GM06990 (cell line): ENCODE measurements around the gene WASHC2A.
"Not testable (repeated sequence)": the region's sequence is repeated elsewhere in the genome, so short reads cannot be mapped to it uniquely, and the experiment has no call there.

Experiments used
- DNase-seq: peaks from one replicate; pipeline ENCODE4 v3.0.0-alpha.2; 2011; ENCODE audit not compliant: insufficient read length; ENCODE audit errors: extremely low read depth
- H3K27me3 ChIP-seq: replicated peaks from 2 replicates; pipeline ENCODE4 v1.6.0; 2011; ENCODE audit warnings: low read length; ENCODE audit not compliant: control insufficient read depth, insufficient read depth
- H3K36me3 ChIP-seq: 2 replicates; pipeline ENCODE4 v1.5.1; 2011; ENCODE audit warnings: low read length; ENCODE audit not compliant: control insufficient read depth, insufficient read depth
- H3K4me3 ChIP-seq: replicated peaks from 2 replicates; pipeline ENCODE4 v1.5.1; 2011; ENCODE audit warnings: low read depth, mild to moderate bottlenecking, control low read depth, low read length
- TF ChIP-seq, protein P1 (sequence below): IDR thresholded peaks from 2 replicates; pipeline ENCODE4 v1.5.1; 2011; ENCODE audit warnings: low read length, control low read depth, mild to moderate bottlenecking, inconsistent platforms; ENCODE audit not compliant: insufficient read depth, poor library complexity, severe bottlenecking

The WASHC2A gene

DNA sequence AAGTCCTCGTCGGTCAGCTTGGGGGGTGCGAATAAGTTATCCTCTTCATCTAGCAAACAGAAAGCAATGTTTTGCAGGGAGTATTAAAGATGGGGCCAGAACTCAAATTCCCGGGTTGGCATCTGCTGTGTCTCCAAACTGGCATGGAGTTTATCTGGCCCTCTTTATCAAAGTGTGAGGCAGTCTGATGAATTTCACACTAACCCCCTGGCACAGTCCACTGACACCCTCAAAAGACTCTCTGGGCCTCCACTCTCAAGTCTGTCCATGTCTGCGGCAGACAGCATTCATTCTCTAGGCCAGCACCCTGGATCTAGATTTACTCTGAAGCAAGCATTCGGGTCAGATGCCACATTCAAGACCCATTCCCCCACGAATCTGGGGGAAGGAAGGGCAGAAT lies 6.2 kb upstream of the WASHC2A start:
- not testable (repeated sequence) for H3K27me3 ChIP-seq, DNase-seq, H3K36me3 ChIP-seq, H3K4me3 ChIP-seq

DNA sequence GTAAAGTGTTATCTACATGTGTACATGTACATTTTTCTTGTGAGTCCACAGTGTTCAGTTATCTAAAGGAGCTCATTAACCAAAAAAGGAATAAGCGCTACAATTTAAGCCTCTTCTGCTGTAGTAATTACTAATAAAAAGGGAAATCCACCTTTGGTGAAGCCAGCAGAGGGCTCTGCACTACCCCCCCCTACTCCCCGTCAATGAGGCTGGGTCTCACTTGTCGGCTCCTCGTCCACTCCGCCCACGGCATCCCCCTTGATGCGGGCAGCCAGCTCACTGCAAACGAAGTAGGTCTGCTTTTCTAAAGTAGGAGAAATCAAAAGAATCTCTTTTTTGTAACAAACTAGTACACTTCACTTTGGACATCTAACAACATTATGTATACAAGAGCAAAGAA lies 4.7 kb upstream of the WASHC2A start:
- H3K4me3 ChIP-seq, result no peak overlapping the region
- no peaks in the 10 kb centered on the region for H3K27me3 ChIP-seq
- TF ChIP-seq, protein P1, sequence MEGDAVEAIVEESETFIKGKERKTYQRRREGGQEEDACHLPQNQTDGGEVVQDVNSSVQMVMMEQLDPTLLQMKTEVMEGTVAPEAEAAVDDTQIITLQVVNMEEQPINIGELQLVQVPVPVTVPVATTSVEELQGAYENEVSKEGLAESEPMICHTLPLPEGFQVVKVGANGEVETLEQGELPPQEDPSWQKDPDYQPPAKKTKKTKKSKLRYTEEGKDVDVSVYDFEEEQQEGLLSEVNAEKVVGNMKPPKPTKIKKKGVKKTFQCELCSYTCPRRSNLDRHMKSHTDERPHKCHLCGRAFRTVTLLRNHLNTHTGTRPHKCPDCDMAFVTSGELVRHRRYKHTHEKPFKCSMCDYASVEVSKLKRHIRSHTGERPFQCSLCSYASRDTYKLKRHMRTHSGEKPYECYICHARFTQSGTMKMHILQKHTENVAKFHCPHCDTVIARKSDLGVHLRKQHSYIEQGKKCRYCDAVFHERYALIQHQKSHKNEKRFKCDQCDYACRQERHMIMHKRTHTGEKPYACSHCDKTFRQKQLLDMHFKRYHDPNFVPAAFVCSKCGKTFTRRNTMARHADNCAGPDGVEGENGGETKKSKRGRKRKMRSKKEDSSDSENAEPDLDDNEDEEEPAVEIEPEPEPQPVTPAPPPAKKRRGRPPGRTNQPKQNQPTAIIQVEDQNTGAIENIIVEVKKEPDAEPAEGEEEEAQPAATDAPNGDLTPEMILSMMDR, result no peak
- DNase-seq, result no peak
- no peaks in the 10 kb centered on the region for H3K36me3 ChIP-seq

DNA sequence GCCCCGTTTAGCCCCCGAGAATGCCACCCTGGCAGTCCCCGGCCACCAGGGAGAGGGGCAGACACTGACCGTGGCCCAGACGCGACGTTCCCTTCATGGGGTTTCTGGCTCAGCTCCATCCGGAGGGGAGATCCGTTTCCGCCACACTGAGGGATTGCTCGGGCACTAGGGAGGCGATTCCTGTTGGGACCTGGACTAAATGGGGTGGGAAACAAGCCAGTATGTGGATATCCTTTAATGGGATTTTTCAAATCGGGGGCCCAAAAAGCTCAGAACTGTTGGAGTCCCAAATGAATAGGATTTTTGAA lies 552 bp downstream of the WASHC2A start:
- DNase-seq, H3K27me3 ChIP-seq, H3K36me3 ChIP-seq: not testable (repeated sequence)
- H3K4me3 ChIP-seq, result peak overlapping the region; percentile 84

DNA sequence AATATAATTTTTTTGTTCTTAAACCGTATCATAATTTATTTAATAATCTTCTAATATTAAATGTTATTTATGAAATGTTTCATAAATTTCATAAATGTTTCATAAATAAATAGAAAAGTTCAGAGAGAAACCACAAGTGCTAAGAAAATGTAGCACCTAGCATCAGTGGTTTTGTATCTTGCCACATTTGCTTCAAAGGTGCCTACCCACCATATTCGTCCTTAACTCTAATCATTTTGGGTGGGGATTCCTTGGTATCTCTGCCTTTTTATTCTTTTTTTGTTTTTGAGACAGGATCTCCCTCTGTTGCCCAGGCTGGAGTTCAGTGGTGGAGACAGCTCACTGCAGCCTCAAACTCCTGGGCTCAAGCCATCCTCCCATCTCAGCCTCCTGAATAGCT lies 7.4 kb downstream of the WASHC2A start:
- not testable (repeated sequence) for H3K4me3 ChIP-seq, H3K36me3 ChIP-seq, DNase-seq, H3K27me3 ChIP-seq

DNA sequence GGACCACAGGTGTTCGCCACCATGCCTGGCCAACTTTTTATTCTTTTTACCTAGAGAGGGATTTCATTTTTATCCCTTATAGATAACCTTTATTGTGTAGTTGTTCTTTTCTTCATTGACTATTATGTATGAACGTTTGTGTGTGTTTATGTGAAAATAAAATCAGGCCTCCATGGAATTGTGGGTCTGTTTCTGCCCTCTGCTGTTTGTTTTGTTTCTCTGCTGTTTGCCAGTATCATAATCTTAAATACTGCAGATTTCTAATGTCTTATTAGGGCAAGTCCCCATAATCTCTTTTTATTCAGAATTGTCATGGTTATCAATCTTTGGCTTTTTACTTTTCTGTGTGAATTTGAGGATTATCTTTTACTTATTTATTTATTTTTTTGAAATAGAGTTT lies 7.8 kb downstream of the WASHC2A start:
- not testable (repeated sequence) for H3K4me3 ChIP-seq, DNase-seq, H3K36me3 ChIP-seq

DNA sequence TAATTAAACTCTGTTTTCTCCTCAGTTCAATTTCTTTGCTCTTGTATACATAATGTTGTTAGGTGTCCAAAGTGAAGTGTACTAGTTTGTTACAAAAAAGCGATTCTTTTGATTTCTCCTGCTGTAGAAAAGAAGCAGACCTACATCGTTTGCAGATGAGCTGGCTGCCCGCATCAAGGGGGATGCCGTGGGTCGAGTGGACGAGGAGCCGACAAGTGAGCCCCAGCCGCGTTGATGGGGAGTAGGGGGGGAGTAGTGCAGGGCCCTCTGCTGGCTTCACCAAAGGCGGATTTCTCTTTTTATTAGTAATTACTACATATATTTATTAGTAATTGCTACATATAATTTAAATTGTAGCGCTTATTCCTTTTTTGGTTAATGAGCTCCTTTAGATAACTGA lies 23.6 kb downstream of the WASHC2A start:
- DNase-seq, H3K4me3 ChIP-seq, H3K27me3 ChIP-seq, H3K36me3 ChIP-seq: not testable (repeated sequence)

More for the DNA sequence above, 7.8 kb downstream of the WASHC2A start:
- H3K27me3 ChIP-seq, result not testable (repeated sequence)

DNA sequence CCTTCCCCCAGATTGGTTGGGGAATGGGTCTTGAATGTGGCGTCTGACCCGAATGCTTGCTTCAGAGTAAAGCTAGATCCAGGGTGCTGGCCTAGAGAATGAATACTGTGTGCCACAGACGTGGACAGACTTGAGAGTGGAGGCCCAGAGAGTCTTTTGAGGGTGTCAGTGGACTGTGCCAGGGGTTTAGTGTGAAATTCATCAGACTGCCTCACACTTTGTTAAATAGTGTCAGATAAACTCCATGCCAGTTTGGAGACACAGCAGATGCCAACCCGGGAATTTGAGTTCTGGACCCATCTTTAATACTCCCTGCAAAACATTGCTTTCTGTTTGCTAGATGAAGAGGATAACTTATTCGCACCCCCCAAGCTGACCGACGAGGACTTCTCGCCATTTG lies 25.2 kb downstream of the WASHC2A start:
- H3K4me3 ChIP-seq, H3K27me3 ChIP-seq, DNase-seq, H3K36me3 ChIP-seq: not testable (repeated sequence)

DNA sequence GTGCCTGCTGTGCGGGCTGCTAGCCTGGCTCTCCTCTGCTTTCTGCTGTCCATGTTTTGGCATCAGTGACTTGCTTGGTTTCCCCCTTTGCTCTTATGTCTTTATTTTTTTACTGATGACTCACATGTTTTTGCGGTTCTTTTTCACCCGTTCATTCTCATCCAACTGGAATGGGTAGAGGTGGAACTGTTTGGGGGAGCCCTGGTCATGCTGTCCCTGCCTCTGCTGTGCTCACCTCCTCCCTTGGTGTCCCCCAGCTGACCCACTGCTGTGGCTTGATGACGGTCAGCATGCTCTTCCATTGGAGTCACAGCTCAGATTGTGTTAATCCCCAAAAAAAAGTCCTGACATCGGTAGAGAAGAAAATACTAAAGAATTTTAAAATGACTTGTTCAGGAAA lies 26.9 kb downstream of the WASHC2A start:
- H3K27me3 ChIP-seq, H3K4me3 ChIP-seq, H3K36me3 ChIP-seq, DNase-seq: not testable (repeated sequence)

DNA sequence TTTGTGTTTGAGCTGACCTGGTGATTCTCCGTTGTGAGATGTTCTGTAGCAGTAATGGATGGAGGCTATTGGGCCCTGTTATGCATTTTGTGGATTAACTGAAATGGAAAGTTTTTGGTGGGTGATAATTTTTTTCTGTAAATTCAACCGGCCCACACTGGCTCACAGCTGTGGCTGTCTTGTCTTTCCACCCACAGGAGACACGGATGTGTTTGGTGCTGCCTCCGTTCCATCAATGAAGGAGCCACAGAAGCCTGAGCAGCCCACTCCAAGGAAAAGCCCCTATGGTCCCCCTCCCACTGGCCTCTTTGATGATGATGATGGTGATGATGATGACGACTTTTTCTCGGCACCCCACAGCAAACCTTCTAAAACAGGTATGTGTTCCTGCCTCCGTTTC lies 27.6 kb downstream of the WASHC2A start:
- not testable (repeated sequence) for H3K36me3 ChIP-seq, H3K27me3 ChIP-seq, H3K4me3 ChIP-seq, DNase-seq

DNA sequence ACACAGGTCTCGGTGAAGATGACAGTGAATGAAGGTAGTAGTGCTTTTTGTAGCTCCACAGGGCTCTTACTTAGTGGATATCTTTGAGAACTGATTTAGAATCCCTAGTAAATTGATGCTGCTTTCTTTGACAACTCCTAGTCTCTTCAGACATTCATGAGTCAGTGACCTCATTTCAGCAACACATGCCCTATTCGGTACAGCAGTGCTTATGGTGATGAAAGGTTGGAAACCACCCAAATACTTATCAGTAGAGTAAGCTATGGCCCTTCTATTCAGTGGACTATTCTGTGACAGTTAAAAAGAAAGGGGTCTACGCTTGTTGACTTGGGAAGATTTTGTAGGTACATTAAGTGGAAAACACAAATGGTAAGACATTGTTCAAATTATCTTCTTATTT lies 29.0 kb downstream of the WASHC2A start:
- not testable (repeated sequence) for H3K36me3 ChIP-seq, H3K27me3 ChIP-seq, H3K4me3 ChIP-seq, DNase-seq

DNA sequence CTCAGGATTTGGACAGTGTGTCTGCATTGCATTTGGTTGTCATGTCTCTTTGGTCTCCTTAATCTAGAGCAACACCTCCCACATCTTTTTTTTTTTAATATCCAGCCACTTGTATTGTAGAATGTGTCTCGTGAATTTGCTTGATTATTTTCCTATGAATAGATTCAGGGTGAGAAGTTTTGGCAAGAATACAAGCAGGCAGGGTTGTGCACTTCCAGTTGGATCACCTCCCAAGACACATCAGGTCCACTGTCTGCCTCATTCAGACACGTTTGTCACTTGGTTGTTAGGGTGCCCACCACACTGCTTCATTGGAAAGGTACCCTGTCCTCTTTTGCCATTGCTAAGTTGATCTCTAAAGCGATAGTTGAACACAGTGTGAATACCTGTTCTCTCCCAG lies 30.9 kb downstream of the WASHC2A start:
- not testable (repeated sequence) for DNase-seq, H3K36me3 ChIP-seq, H3K27me3 ChIP-seq, H3K4me3 ChIP-seq

DNA sequence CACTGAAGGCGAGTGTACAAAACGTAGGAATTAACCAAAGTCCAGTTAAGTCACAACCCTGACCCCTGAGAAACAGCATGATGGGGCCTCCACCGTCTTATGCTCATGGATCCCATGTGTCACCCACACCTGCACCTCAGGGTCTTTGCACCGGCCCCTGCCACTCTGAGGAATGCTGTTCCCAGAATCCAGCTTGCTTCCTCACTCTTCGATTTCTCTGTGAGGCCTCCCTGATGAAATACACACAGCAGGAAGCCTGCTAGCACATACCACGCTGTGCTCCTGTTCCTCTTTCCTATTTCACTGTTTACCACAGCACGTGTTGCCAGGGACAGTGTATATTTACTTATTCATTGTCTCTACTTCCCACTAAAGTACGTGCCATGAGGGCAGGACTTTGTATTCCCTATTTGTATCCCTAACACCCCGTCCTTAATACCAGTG lies 33.4 kb downstream of the WASHC2A start:
- H3K27me3 ChIP-seq, DNase-seq, H3K4me3 ChIP-seq, H3K36me3 ChIP-seq: not testable (repeated sequence)

DNA sequence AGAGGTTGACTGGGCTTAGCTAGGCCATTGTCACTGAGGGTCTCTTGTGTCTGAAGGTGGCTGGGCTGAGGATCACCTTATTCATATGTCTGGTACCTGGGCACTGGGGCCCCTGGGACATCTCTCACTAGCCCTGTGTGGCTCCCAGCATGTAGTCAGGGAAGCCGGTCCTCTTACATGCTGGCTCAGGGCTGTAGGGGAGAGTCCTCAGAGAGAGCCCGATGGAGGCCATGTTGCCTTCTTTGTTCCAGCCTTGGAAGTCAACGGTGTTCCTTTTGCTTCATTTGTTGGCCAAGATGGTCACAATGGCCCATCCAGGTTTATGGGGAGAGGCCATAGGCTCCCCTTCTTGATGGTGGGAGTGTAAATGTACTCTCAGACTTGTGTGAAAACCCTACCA lies 34.0 kb downstream of the WASHC2A start:
- H3K27me3 ChIP-seq, DNase-seq, H3K36me3 ChIP-seq, H3K4me3 ChIP-seq: not testable (repeated sequence)

DNA sequence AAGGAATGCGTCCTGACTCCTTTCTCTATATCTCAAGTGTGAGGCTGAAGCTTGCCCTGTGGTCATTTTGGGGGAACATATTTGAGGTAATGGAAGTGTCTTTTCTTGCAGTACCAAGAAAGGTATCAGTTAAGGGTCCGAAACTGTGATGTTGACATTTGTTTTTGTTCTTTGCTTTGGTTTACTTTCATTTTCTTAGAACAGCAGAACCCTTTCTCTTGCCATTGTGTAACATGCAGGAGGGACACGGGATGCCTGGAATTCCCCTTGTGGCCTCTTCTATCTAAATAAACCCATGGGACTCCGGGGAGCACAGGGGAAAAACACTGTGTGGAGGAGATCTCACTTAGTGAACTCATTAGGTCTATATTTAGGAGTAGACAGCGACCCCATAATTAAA lies 34.5 kb downstream of the WASHC2A start:
- DNase-seq, H3K36me3 ChIP-seq, H3K4me3 ChIP-seq, H3K27me3 ChIP-seq: not testable (repeated sequence)
